Measurements from ENCODE around the gene CAPN9. TPM values are rescaled to one million over a fixed set of nuclear protein-coding genes. Genes with fewer than 3 reads are reported as not detected.

The CAPN9 gene
- total RNA-seq, 2 donors from 2014 or later, result 0.45 to 0.59 TPM

- Histone ChIP-seq H3K27ac (peak overlapping the region; percentile 68 to 70), H3K4me3 (no peak overlapping the region), H3K9me3 (no peaks in the 10 kb centered on the region), H3K4me1 (replicated peaks) (peaks cover 15% of the 10 kb centered on the region), H3K36me3 (no peaks in the 10 kb centered on the region), H3K27me3 (replicated peaks; ENCODE audit: insufficient read depth) (no peaks in the 10 kb centered on the region)
- intact Hi-C loops (cut with DNase I), result no loop called here
- peak; percentile 52 for DNase-seq (ENCODE audit: low spot score)
- 18% methylated on average over 24 of the region's 24 CpGs for WGBS
- TF ChIP-seq, protein P1, sequence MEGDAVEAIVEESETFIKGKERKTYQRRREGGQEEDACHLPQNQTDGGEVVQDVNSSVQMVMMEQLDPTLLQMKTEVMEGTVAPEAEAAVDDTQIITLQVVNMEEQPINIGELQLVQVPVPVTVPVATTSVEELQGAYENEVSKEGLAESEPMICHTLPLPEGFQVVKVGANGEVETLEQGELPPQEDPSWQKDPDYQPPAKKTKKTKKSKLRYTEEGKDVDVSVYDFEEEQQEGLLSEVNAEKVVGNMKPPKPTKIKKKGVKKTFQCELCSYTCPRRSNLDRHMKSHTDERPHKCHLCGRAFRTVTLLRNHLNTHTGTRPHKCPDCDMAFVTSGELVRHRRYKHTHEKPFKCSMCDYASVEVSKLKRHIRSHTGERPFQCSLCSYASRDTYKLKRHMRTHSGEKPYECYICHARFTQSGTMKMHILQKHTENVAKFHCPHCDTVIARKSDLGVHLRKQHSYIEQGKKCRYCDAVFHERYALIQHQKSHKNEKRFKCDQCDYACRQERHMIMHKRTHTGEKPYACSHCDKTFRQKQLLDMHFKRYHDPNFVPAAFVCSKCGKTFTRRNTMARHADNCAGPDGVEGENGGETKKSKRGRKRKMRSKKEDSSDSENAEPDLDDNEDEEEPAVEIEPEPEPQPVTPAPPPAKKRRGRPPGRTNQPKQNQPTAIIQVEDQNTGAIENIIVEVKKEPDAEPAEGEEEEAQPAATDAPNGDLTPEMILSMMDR (IDR thresholded peaks at IDR 0.05), result no peak
Measured at GRCh38 chr1:230753586-230754251, 6.5 kb downstream of the CAPN9 start.

DNA sequence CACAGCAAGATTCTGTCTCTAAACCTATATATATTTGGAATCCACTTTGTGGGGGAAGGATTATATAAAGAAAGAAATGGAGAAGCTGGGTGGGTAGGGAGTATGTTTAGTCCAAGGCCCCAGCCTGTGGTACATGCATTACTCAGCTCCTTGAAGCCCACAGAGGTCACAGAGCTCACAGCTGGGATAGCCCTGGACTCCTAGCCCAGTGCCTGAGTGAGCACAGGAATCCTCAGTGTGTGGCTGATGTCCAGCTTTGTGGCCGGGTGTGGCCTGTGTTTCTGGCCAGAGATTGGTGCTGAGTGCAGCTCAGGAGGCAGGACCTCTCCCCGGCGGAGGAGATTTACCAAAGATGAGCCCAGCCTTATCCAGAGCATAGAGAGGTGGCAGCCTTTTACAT lies 7.6 kb downstream of the CAPN9 start:
- H3K4me1 ChIP-seq (replicated peaks), result peaks cover 15% of the 10 kb centered on the region
- intact Hi-C loops (cut with DNase I), result no loop called here
- H3K27ac ChIP-seq, result no peak overlapping the region
- peak; percentile 57 for DNase-seq (ENCODE audit: low spot score)
- H3K27me3 ChIP-seq (replicated peaks; ENCODE audit: insufficient read depth), result no peaks in the 10 kb centered on the region
- no peaks in the 10 kb centered on the region for H3K9me3 ChIP-seq
- no peak overlapping the region for H3K4me3 ChIP-seq
- WGBS, result 65% methylated on average over 3 of the region's 3 CpGs
- no peaks in the 10 kb centered on the region for H3K36me3 ChIP-seq
- TF ChIP-seq, protein P1 (IDR thresholded peaks at IDR 0.05), result no peak
- no peak for TF ChIP-seq POLR2A (IDR thresholded peaks at IDR 0.05)
- no peak for TF ChIP-seq POLR2AphosphoS5 (IDR thresholded peaks at IDR 0.05)

DNA sequence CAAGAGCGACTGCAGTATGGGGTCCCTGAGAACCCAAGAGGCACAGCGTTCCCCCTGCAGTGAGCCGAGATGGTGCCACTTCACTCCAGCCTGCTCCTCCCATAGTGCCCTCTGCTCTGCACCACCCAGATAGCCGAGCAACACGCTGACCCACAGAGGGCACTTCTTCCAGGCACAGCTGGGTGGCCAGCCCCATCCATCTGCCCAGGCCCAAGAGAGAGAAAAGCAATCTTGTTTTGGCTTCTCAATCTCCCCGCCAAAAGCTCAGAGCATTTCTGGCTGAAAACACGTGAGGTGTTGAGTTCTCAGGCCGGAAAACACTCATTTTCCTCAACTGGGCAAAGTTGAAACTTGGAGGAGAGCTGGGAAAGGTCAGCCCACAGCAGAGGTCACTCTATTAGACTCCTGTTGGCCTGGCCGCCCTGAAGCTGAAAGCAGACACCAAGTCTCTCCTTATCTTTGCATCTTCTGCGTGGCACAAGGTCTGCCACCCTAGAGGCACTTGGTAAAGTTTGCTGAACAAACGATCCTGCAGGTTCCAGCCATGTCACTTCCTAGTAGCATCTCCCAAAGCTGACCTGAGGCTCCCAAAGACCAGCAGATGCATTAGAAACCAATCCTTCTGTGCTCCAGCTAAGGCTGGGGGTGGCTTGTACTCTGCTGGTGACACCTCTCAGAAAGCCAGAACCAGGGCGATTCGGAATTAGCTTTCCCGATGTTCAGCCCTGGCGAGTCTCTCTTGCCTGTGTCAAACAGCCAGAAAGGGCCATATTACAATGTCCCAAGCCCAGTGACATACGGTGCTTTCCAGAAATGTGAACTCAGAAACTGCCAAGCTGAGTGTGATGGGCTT lies 10.9 kb downstream of the CAPN9 start:
- no peaks in the 10 kb centered on the region for H3K4me1 ChIP-seq (replicated peaks)
- H3K9me3 ChIP-seq, result no peaks in the 10 kb centered on the region
- H3K4me3 ChIP-seq, result no peak overlapping the region
- no peaks in the 10 kb centered on the region for H3K36me3 ChIP-seq
- intact Hi-C loops (cut with DNase I), result no loop called here
- no peak for TF ChIP-seq POLR2A (IDR thresholded peaks at IDR 0.05)
- TF ChIP-seq POLR2AphosphoS5 (IDR thresholded peaks at IDR 0.05), result no peak
- TF ChIP-seq, protein P1 (IDR thresholded peaks at IDR 0.05), result no peak
- no peak for DNase-seq (ENCODE audit: low spot score)
- WGBS, result 81% methylated on average over 16 of the region's 16 CpGs
- no peak overlapping the region for H3K27ac ChIP-seq
- no peaks in the 10 kb centered on the region for H3K27me3 ChIP-seq (replicated peaks; ENCODE audit: insufficient read depth)

- intact Hi-C loops (cut with DNase I), result no loop called here
- H3K27me3 ChIP-seq (replicated peaks; ENCODE audit: insufficient read depth), result no peaks in the 10 kb centered on the region
- H3K9me3 ChIP-seq, result no peaks in the 10 kb centered on the region
- H3K4me3 ChIP-seq, result no peak overlapping the region
- TF ChIP-seq POLR2A (IDR thresholded peaks at IDR 0.05), result no peak
- TF ChIP-seq, protein P1 (IDR thresholded peaks at IDR 0.05), result no peak
- no peak for TF ChIP-seq POLR2AphosphoS5 (IDR thresholded peaks at IDR 0.05)
- no peak for DNase-seq (ENCODE audit: low spot score)
- no peaks in the 10 kb centered on the region for H3K4me1 ChIP-seq (replicated peaks)
- H3K27ac ChIP-seq, result no peak overlapping the region
- 50% methylated on average over 8 of the region's 8 CpGs for WGBS
- no peaks in the 10 kb centered on the region for H3K36me3 ChIP-seq
Measured at GRCh38 chr1:230758709-230759368, 11.7 kb downstream of the CAPN9 start.

All from prostate gland (tissue), 2 donors.